Endothelial cell of umbilical vein (primary cell): ENCODE data around the gene DPEP2. TPM values are rescaled to one million over a fixed set of nuclear protein-coding genes. Genes with fewer than 3 reads are reported as not detected.
A peak's percentile ranks its signal among the peaks of the same experiment; 100 is the strongest.

Source experiments
- BruUV-seq: library from RNA; stranded (reverse); fragments of 400-500 nt; replicated peaks from 2 replicates; lab custom pipeline; 2021; lab: Mats Ljungman, UMichigan
- CTCF ChIA-PET: fragments of 300-600, 350-600 bp; sonication (Branson Sonifier 250); formaldehyde crosslinking; loops from one replicate; lab custom pipeline; 2021; ENCODE audit warnings: antibody characterized with exemption, inconsistent platforms; lab: Charles Lee
- POLR2A ChIA-PET: fragments of 300-600, 350-600 bp; sonication (Branson Sonifier 250); formaldehyde crosslinking; loops from one replicate; lab custom pipeline; 2021; ENCODE audit warnings: antibody characterized with exemption, inconsistent platforms; lab: Charles Lee
- DNase-seq: peaks from one replicate; pipeline ENCODE4 v3.0.0-alpha.2; 2011; ENCODE audit warnings: low read depth, low spot score
- FAIRE-seq: peaks from 2 replicates; lab custom pipeline; 2011; peaks lifted over from hg19 to GRCh38; lab: Jason Lieb, UNC
- H2AFZ ChIP-seq: 2 replicates; pipeline ENCODE4 v1.6.0; 2012; ENCODE audit warnings: low read depth, low read length, control low read depth, inconsistent platforms
- H3K27ac ChIP-seq: 2 replicates; pipeline ENCODE4 v1.5.1; 2011; ENCODE audit warnings: low read depth, mild to moderate bottlenecking, control low read depth, low read length, moderate library complexity; ENCODE audit not compliant: insufficient read depth
- H3K27me3 ChIP-seq, 2 experiments: 2 replicates each; pipeline versions ENCODE4 v1.6.0 to v1.6.1; 2011; ENCODE audit warnings: low read length in 2 of 2, mixed read lengths in 1 of 2; ENCODE audit not compliant: control insufficient read depth in 2 of 2, insufficient read depth in 2 of 2
- H3K36me3 ChIP-seq, 2 experiments: 2 replicates in 1 of 2; 3 replicates in 1 of 2; pipeline ENCODE4 v1.5.1; 2011; ENCODE audit warnings: low read length in 2 of 2, mild to moderate bottlenecking in 1 of 2, moderate library complexity in 1 of 2; ENCODE audit not compliant: control insufficient read depth in 2 of 2, insufficient read depth in 2 of 2; ENCODE audit errors: extremely low read depth in 1 of 2
- H3K4me1 ChIP-seq: 3 replicates; pipeline ENCODE4 v1.5.1; 2011; ENCODE audit warnings: mild to moderate bottlenecking, low read length; ENCODE audit not compliant: control insufficient read depth, insufficient read depth; ENCODE audit errors: extremely low read depth
- H3K4me2 ChIP-seq: 2 replicates; pipeline ENCODE4 v1.6.1; 2011; ENCODE audit warnings: low read length, control low read depth, mixed read lengths; ENCODE audit not compliant: insufficient read depth
- H3K4me3 ChIP-seq, 3 experiments: fragments of 200-600 bp in 1 of 3; sonication (generic), shearing (Covaris generic) in 1 of 3; replicated peaks in 1 of 3; 2 replicates each; pipeline ENCODE4 v1.5.1; 2011 to 2016; ENCODE audit warnings: control low read depth in 3 of 3, low read length in 3 of 3, mild to moderate bottlenecking in 2 of 3, inconsistent platforms in 1 of 3, low read depth in 1 of 3, moderate library complexity in 1 of 3; ENCODE audit not compliant: insufficient read depth in 1 of 3
- H3K79me2 ChIP-seq: 2 replicates; pipeline ENCODE4 v1.6.0; 2012; ENCODE audit warnings: low read length, inconsistent platforms; ENCODE audit not compliant: control insufficient read depth, insufficient read depth
- H3K9ac ChIP-seq: replicated peaks from 2 replicates; pipeline ENCODE3; 2011; ENCODE audit warnings: low read length, control low read depth; ENCODE audit not compliant: insufficient read depth; ENCODE audit errors: extremely low read depth
- H3K9me1 ChIP-seq: replicated peaks from 3 replicates; pipeline ENCODE4 v1.6.0; 2011; ENCODE audit warnings: mild to moderate bottlenecking, low read length; ENCODE audit not compliant: control insufficient read depth, insufficient read depth; ENCODE audit errors: extremely low read depth
- H3K9me3 ChIP-seq: replicated peaks from 2 replicates; pipeline ENCODE4 v1.5.1; 2012; ENCODE audit warnings: low read length, inconsistent platforms; ENCODE audit not compliant: control insufficient read depth, insufficient read depth
- H4K20me1 ChIP-seq: replicated peaks from 2 replicates; pipeline ENCODE3; 2011; ENCODE audit warnings: mild to moderate bottlenecking, low read length; ENCODE audit not compliant: control insufficient read depth, insufficient read depth; ENCODE audit errors: extremely low read depth
- JUN ChIP-seq: IDR thresholded peaks from 2 replicates; pipeline ENCODE4 v1.6.1; 2011; ENCODE audit warnings: borderline replicate concordance, low read depth; ENCODE audit not compliant: insufficient read length, insufficient read depth
- dilution Hi-C: fragments of 300-500 bp; cut with MboI; formaldehyde crosslinking; loops from one replicate; pipeline ENCODE4 v1.15.0; 2019; ENCODE audit warnings: low sequenced_read_pairs; ENCODE audit not compliant: extremely low pct_ligation_motif_present
- intact Hi-C: fragments of 100-400 bp; cut with micrococcal nuclease; formaldehyde crosslinking; loops from one replicate; pipeline ENCODE4 v1.10.0; 2022
- polyA plus RNA-seq, 4 experiments: library from polyadenylated mRNA; depleted of rRNA in 3 of 4; stranded (reverse) in 3 of 4; unstranded in 1 of 4; fragments of >200 nt; gene quantifications; 2 replicates each; pipeline versions ENCODE4 v1.2.1 to v1.2.3, GENCODE V29; 2011 to 2012; ENCODE audit warnings: missing spikeins in 1 of 4
- total RNA-seq: library from RNA; stranded (reverse); gene quantifications from 2 replicates; pipeline ENCODE4 v1.2.3, GENCODE V29; 2021
- TF ChIP-seq, protein P1 (sequence below), 2 donors: IDR thresholded peaks; 1 replicate in 1 of 2; 2 replicates in 1 of 2; pipeline ENCODE4 v1.5.1; 2011; ENCODE audit warnings: low read length in 2 of 2, mild to moderate bottlenecking in 2 of 2, moderate library complexity in 2 of 2, control low read depth in 1 of 2, inconsistent platforms in 1 of 2, low read depth in 1 of 2; ENCODE audit not compliant: insufficient read depth in 1 of 2; ENCODE audit errors: extremely low read depth in 1 of 2

DPEP2 gene
- total and polyA plus RNA-seq, 2 donors (not counting 3 experiments of a cell fraction or from before 2014, with no cell fraction given) = 0.27 to 1.8 TPM

DNA sequence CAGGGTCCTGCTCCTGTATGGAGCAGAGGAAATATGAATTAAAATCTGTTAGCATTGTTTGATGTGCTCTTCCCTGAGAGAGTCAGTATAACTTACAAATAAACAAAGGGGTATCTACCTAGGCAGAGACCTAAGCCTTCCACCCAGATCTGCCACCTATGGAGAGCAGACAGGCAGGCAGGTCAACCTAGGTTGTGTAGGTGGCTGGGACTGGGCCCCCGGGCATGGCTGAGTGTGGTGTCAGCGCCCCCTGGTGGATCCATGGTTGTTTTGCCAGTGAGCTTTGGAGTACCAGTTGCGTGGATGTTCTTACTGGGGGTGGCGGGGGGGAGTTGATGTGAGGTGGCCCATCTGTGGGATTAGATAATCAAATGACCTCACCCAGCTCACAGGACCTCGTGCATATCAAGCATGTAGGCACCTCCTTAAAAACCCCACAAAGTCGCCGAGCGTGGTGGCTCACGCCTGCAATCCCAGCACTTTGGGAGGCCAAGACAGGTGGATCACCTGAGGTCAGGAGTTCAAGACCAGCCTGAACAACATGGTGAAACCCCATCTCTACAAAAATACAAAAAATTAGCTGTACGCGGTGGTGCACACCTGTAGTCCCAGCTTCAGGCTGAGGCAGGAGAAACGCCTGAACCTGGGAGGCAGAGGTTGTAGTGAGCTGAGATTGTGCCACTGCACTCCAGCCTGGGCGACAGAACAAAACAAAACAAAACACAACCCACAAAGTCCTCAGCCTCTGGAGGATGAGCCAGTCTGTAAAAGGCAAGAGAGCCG is 41.4 kb upstream of the DPEP2 start:
- H4K20me1 ChIP-seq = no peaks in the 10 kb centered on the region
- FAIRE-seq (peak; percentile 95), DNase-seq (peak; percentile 75)
- H3K4me2 ChIP-seq = no peak overlapping the region
- peaks cover 0 to 3% of the 10 kb centered on the region in 2 experiments for H3K36me3 ChIP-seq
- TF ChIP-seq, protein P1, sequence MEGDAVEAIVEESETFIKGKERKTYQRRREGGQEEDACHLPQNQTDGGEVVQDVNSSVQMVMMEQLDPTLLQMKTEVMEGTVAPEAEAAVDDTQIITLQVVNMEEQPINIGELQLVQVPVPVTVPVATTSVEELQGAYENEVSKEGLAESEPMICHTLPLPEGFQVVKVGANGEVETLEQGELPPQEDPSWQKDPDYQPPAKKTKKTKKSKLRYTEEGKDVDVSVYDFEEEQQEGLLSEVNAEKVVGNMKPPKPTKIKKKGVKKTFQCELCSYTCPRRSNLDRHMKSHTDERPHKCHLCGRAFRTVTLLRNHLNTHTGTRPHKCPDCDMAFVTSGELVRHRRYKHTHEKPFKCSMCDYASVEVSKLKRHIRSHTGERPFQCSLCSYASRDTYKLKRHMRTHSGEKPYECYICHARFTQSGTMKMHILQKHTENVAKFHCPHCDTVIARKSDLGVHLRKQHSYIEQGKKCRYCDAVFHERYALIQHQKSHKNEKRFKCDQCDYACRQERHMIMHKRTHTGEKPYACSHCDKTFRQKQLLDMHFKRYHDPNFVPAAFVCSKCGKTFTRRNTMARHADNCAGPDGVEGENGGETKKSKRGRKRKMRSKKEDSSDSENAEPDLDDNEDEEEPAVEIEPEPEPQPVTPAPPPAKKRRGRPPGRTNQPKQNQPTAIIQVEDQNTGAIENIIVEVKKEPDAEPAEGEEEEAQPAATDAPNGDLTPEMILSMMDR (IDR thresholded peaks at IDR 0.05; ENCODE audit: extremely low read depth in 1 of 2, insufficient read depth in 1 of 2, low read depth in 1 of 2, low read length in 2 of 2) = peak; percentile 79 to 88
- TF ChIP-seq JUN = no peak
- no peak overlapping the region for H2AFZ ChIP-seq
- no peak overlapping the region for H3K9ac ChIP-seq
- H3K4me3 ChIP-seq = no peak overlapping the region
- H3K27me3 ChIP-seq = no peaks in the 10 kb centered on the region
- BruUV-seq = no TSS peak
- ChIA-PET POLR2A (interaction anchor here (0.6 to 0.8 kb wide), 3 partner anchors 234 to 1402 kb away, joined by 3 to 4 read pairs (median 3); partner anchors contain the start of gene RANBP10), CTCF (interaction anchor here (0.6 to 3.4 kb wide), 66 partner anchors 9 to 520 kb away, joined by 3 to 52 read pairs (median 5); partner anchors contain the start of genes DDX28, DPEP2, DPEP2NB and DUS2)
- no peaks in the 10 kb centered on the region for H3K9me3 ChIP-seq
- intact Hi-C loops = loop anchor here (1.0 to 2.0 kb wide), 5 partner anchors 47 to 188 kb away; partner anchors contain the start of gene PSMB10
- no peaks in the 10 kb centered on the region for H3K79me2 ChIP-seq
- no peaks in the 10 kb centered on the region for H3K9me1 ChIP-seq
- H3K4me1 ChIP-seq = no peaks in the 10 kb centered on the region
- dilution Hi-C loops = no loop called here
- H3K27ac ChIP-seq = no peak overlapping the region
